SKM-1 treated with dmso at 0.1 percent for 144 hours (cell line): ENCODE data around the gene FAM111A.
"Not testable (repeated sequence)": the region's sequence is repeated elsewhere in the genome, so short reads cannot be mapped to it uniquely, and the experiment has no call there.

Experiments used
- DNase-seq: peaks from one replicate; lab custom pipeline; 2025; ENCODE audit not compliant: unreplicated experiment; lab: John Stamatoyannopoulos, UW

Gene FAM111A

DNA sequence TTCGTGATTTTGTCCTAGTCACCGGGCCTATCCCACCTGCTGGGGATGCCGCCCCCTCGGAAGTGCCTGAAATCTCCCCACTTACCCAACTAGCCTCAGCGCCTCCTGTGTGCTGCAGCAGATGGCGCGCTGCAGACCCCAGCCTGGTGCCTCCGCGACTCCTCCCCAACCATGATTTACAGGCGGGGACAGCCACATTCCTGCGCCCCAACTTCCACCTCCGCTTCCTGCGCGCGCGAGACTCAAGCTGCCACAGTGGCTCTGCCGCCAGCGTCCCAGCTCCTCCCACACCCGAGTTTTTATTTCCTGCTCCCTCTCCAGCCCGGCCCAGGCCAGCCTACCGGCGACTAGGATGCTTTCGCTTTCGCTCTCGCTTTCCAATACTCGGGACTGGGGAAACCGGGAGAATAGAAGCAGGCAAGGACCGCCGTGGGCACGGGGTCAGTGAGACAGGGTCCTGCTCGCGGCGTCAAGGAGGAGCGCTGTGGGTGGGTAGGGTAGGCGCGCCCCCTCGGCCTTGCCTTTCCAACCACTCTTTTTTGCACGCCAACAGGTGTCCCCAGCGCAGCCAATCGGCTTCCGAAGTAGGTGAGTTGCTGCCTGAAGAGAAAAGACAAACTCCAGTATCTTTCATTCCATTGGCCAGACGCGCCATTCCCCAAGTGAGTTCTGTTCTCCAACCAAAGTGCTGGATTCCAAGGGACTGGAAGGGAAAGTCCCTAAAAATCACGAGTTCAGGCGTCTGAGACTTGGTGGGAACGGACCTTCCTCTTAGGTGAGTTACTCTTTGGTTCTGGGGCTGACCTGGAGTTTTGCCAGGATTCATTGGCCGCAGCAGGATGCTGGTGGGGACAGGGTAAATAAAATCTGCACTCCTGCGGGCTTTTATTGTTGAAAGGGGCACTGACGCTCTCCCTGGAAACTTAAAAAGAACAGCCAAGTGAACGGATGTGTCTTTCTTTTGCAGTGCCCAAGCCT is at the start of gene FAM111A:
FAM111A (plus strand) TSS at position 327 of the 978 bp plus-strand sequence. CDS start 6,017 bp downstream, outside the sequence.
- DNase-seq = peak; percentile 74

DNA sequence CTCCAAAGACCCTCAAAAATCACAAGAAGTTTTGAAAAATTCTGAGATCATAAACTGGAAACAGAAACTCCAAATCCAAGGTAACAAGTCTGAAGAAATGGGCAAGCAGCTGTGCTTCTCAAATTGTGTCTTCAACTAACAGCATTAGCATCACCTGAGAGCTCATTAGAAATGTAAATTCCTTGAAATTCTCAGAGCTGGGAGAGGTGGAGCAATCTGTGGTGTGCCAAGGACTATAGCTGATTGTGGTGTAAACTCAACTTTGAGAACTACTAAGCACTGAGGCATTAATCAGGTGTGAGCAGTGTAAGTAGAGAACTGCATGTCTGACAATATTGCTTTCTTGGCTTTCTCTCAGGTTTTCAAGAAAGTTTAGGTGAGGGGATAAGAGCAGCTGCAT is 49.1 kb upstream of the FAM111A start:
- not testable (repeated sequence) for DNase-seq

DNA sequence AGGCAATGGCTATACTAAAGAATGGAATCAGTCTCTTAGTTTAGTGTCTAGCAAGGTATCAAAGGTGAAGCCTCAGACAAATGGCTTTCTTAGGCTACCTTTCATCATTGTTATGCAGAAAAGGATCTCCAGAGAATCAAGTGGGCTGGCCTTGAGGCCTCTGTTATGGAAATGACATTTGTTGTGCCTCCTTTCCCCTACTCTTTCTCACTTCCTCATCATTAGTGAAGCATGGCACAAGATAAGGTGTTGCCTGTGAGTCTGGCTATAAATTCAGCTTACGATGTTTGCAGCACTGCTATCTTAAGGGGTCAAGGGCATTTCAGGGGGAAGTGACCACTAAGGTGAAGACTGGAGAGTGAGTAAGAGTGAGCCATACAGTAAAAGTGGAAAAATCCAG is 47.4 kb upstream of the FAM111A start:
- DNase-seq = not testable (repeated sequence)

GRCh38 chr11:59095972-59096575 is 46.6 kb upstream of the FAM111A start:
- not testable (repeated sequence) for DNase-seq

DNA sequence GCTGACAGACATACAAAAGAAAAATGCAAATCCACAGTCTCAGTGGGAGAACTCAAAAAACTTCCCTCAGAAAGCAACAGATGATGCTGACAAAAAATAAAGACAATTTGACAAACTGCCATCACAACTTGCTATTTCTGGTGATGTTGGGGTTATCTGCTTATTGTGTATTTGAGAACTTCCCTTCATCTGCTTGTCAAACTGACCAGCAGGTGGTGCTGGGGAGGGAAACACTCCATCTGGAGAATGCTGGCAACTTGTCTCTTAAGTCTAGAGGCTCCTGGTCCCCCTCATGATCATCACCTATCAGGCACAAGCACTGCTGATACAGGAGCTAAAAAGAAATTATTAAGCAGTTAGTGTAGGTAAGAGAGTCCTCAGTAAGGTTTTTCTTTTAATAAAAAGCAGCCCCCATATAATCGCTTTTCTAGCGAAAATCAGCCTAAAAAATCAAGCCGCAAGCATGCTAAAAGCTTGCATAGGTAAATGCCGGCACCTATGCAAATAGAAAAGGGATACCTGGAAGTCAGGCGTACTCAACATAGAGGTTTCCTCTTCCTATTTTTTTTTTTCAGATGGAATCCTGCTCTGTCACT is 45.4 kb upstream of the FAM111A start:
- peak; percentile 43 for DNase-seq

DNA sequence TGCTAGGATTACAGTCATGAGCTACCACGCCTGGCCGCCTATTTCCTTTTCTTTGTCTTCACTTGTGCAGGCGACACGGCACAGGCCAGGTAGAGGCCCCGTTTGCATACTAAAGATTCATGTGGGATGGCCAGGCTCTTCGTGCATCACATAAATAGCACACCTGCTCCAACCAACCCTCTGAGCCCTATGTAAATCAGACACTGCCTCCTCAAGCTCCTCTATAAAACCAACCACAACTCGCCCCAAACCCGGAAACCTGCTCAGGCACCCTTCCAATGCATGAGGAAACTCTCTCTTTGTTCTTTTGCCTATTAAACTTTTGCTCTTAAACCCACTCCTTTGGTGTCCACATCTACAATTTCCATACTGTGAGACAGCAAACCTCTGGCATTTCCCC is 44.7 kb upstream of the FAM111A start:
- not testable (repeated sequence) for DNase-seq

GRCh38 chr11:59102259-59102765 is 40.3 kb upstream of the FAM111A start:
- no peak for DNase-seq

GRCh38 chr11:59106363-59107336 is 36.0 kb upstream of the FAM111A start, which contains the start of gene FAM111B:
Gene FAM111B, plus strand, starts transcription at chr11:59107237. Its CDS starts 2,389 bp downstream, at chr11:59109626.
- DNase-seq = no peak

- DNase-seq = not testable (repeated sequence)
Observed at GRCh38 chr11:59107721-59108120, 34.9 kb upstream of the FAM111A start.

DNA sequence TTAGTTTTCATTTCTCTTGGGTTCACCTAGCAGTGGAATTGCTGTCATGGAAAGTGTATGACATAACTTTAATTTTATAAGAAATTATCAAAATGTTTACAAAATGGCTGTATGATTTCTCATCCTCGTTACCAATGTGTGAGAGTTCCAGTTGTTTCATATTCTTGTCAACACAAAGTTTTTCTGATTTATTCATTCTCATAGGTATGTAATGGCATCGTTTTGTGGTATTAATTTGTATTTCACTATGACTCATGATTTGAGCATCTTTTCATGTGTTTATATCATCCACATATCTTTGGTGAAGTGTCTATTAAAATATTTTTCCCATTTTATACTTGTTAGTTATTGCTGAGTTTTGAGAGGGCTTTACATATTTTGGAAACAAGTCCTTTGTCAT is 30.2 kb upstream of the FAM111A start:
- DNase-seq = no peak

DNA sequence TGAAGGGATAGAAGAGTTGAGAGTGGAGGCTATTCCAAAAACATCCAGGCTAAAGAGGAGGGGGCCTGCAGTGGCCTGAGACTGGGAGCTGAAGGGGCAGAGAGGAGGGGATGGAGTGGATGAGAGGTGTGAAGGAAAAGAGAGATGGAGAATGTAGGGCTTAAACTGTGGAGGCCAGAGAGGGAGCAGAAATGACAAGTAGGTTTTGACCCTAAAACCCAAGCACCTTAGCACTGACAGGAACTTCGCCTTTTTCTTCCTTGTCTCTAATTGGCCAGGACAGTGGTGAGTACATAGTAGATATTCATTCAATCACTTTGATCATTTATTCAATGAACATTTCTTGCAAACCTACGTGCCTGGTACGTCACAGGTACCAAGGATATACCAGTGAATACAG is 28.3 kb upstream of the FAM111A start:
- DNase-seq = no peak

- no peak for DNase-seq
Observed at GRCh38 chr11:59115553-59115952, 27.1 kb upstream of the FAM111A start.

DNA sequence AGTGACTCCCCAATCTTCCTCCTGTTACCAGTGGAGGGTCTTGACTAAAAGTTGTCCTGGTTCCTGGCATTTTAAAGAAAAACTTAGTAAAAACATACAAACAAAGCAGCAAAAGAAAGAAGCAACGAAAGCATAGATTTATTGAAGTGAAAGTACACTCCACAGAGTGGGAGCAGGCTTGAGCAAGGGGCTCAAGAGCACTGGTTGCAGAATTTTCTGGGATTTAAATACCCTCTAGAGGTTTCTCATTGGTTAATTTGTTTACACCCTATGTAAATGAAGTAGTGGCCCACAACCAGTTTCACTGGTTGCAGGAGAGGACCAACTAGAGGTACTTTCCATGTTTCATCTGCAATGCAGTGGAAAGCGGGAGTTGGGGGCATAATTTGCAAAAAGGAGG is 24.9 kb upstream of the FAM111A start:
- DNase-seq = no peak

GRCh38 chr11:59119826-59120225 is 22.8 kb upstream of the FAM111A start:
- no peak for DNase-seq

DNA sequence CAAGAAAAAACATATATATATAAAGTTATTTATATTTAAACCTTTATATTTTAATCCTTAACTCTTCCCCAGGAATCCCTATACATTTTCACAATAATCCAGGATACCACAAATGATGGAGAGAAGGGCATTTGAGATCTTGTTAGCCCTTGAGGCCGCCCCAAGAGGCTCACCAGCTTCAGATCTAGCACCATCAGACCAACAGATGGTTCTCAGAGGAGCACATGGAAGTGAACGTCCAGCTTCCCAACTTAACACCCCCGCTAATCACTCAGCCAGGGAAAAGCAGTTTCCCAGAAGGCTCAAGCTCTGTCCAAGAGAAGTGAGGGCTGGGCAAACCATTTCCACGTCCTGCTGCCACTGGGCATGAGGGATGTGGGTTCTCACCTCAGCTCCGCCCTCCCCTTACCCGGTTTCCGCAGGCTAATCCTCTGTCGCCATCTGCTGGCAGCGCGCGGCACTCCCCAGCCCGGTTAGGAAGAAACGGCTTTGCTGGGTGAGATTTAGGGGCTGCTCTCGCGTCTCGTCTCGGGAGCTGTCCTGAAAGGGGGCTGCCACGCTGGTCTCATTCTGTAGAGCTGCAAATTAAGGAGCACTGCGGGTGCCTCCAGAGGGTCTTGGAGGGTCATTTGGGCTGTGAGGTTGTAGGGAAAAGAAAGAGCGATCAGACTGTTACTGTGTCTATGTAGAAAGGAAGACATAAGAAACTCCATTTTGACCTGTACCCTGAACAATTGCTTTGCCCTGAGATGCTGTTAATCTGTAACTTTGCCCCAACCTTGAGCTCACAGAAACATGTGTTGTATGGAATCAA is 6.8 kb upstream of the FAM111A start:
- peak; percentile 69 for DNase-seq

- not testable (repeated sequence) for DNase-seq
Observed at GRCh38 chr11:59136551-59136950, 6.1 kb upstream of the FAM111A start.

DNA sequence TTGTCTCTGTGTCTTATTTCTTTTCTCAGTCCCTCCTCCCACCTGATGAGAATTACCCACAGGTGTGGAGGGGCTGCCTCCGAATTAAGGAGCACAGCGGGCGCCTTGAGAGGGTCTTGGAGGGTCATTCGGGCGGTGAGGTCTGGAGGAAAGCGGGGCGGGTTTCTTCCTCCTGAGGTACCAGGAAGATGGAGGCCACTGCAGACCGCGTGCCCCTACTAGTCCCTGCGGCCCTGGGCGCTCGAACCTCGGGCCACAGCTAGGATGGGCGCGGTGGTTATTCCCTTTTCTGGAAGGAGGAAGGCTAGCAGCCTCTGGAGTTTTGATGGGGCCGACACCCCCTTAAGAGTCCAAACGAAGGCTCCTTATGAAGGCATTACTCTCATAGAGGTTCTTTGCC is 5.5 kb upstream of the FAM111A start:
- no peak for DNase-seq

DNA sequence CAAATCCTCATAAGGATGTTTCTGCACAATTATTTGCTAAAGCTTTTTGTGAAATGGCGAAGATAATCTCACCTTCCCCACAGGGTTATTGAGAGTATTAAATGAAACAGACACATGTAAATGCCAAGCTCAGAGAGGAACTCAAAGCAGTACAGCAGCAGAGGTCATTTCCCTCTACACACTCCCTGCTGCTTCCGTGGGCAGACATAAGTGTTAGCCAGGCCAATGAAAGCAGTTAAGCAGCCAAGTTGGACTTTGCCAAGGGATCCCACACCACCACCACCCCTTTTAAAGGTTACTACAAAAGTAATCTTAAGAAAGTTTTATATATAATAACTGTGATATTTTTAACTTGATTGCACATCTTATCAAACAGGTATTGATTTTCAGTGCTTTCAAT is 4.0 kb upstream of the FAM111A start:
- no peak for DNase-seq

GRCh38 chr11:59141191-59141590 is 1.5 kb upstream of the FAM111A start:
- DNase-seq = no peak
